ENCODE results near the gene ZNF267.
"Not testable (repeated sequence)": the region's sequence is repeated elsewhere in the genome, so short reads cannot be mapped to it uniquely, and the experiment has no call there.

Gene ZNF267

DNA sequence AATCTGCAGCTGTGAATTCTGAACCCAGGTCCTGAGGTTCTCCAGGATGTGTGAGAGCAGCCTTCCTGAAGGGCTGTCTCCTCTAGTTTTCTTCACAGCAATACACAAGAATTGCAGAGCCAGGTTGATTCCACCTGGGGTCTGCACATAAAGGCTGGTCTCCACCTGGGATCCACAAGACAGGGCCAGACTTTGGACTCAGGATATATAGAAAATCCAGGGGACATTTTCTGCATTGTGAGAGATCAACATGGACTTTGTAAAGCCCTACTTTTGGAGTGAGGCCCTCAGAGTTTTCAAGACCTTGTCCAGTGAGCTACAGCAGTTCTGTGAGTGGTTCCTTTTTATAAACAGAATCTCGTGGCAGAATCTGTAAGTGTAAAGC lies 6.3 kb downstream of the ZNF267 start:
- H3K9me3 ChIP-seq (ENCODE audit: insufficient read depth, low read depth, low read length) = no peaks in the 10 kb centered on the region
- 86% methylated on average over 1 of the region's 1 CpG for WGBS
- H3K4me1 ChIP-seq (ENCODE audit: insufficient read depth, low read length) = peaks cover 36% of the 10 kb centered on the region; the same call in 1 of the 2 replicates
- H3K27ac ChIP-seq (ENCODE audit: low read depth, low read length) = peak overlapping the region; percentile 38; the same call in 1 of the 2 replicates
- no peaks in the 10 kb centered on the region for H3K27me3 ChIP-seq (ENCODE audit: insufficient read depth, low read length)
- peaks cover 31% of the 10 kb centered on the region for H3K36me3 ChIP-seq (ENCODE audit: insufficient read depth, low read length)
- no peak overlapping the region for H3K4me3 ChIP-seq (ENCODE audit: low read length)
- peak overlapping the region; percentile 2; the same call in 1 of the 2 replicates for H3K9ac ChIP-seq (ENCODE audit: low read depth, low read length)

DNA sequence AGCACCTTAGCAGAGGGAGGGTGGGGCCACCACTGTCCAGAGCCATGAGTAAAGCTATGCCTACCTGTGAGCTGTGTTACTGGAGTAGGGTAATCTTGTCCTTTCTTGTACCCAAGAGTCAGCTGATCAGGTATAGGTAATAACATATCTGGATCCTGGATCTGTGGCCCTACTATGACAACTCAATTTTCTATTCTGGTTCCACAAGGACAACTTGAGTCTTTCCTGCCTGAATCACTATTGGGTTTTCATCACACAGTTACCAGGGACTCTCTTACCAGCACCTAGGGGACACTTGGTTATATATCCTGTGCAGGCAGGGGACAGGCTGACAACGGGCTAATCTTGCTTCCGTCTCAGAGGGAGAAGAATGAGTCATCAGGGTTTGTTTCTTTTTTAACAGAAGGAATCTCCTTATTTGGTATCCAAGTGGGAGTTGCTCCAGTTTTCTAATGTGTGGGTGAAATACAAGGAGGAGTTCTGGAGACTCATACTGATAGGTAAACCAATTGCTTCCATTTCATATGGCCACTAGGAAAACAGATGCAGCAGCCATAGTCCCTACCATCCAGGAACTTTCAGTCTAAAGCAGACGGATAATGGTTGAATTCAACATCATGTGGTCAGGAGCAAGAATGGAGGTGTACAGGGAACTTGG lies 6.8 kb downstream of the ZNF267 start:
- Histone ChIP-seq H3K9me3 (ENCODE audit: insufficient read depth, low read depth, low read length) (no peaks in the 10 kb centered on the region), H3K4me3 (ENCODE audit: low read length) (no peak overlapping the region), H3K27me3 (ENCODE audit: insufficient read depth, low read length) (no peaks in the 10 kb centered on the region), H3K4me1 (ENCODE audit: insufficient read depth, low read length) (peaks cover 32% of the 10 kb centered on the region; the same call in 1 of the 2 replicates), H3K9ac (ENCODE audit: low read depth, low read length) (peak overlapping the region; percentile 2; the same call in 1 of the 2 replicates), H3K27ac (ENCODE audit: low read depth, low read length) (peak overlapping the region; percentile 38; the same call in 1 of the 2 replicates), H3K36me3 (ENCODE audit: insufficient read depth, low read length) (peaks cover 36% of the 10 kb centered on the region)
- WGBS = 71% methylated on average over 3 of the region's 3 CpGs

DNA sequence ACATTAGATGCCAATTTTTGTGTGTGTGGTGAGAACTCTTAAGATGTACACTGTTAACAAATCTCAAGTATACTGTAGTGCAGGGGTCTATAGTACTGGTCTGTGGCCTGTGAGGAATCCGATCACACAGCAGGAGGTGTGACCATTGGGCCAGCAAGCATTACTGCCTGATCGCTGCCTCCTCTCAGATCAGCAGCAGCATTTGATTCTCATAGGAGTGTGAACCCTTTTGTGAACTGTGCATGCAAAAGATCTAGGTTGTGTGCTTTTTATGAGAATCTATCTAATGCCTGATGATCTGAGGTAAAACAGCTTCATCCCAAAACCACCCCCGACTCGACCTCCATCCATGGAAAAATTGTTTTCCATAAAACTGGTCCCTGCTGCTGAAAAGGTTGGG lies 12.6 kb downstream of the ZNF267 start:
- Histone ChIP-seq H3K4me3 (ENCODE audit: low read length) (no peak overlapping the region), H3K27me3 (ENCODE audit: insufficient read depth, low read length) (no peaks in the 10 kb centered on the region), H3K9me3 (ENCODE audit: insufficient read depth, low read depth, low read length) (peaks cover 22% of the 10 kb centered on the region; the same call in 1 of the 2 replicates), H3K9ac (ENCODE audit: low read depth, low read length) (no peak overlapping the region), H3K27ac (ENCODE audit: low read depth, low read length) (no peak overlapping the region), H3K36me3 (ENCODE audit: insufficient read depth, low read length) (peaks cover 85% of the 10 kb centered on the region), H3K4me1 (ENCODE audit: insufficient read depth, low read length) (no peaks in the 10 kb centered on the region)
- 98% methylated on average over 4 of the region's 4 CpGs for WGBS

DNA sequence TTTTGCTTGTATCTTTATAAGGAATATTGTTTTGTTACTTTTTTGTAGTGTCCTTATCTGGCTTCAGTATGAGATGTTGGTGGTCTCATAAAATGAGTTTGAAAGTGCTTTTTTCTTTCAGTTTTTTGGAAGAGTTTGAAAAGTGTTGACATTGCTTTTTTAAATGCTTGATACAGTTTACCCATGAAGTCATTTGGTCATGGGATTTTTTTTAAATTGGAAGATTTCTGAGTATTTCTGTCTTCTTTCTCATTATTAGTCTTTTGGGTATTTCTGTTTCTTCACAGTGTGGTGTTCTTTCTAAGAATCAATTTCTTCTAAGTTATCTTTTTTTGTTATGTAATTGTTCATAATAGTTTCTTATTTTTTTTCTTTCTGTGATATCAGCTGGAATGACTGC lies 15.1 kb downstream of the ZNF267 start:
- Histone ChIP-seq H3K9me3 (ENCODE audit: insufficient read depth, low read depth, low read length) (peaks cover 24% of the 10 kb centered on the region; the same call in 1 of the 2 replicates), H3K4me3 (ENCODE audit: low read length) (no peak overlapping the region), H3K9ac (ENCODE audit: low read depth, low read length) (no peak overlapping the region), H3K27me3 (ENCODE audit: insufficient read depth, low read length) (no peaks in the 10 kb centered on the region), H3K4me1 (ENCODE audit: insufficient read depth, low read length) (no peaks in the 10 kb centered on the region), H3K27ac (ENCODE audit: low read depth, low read length) (no peak overlapping the region), H3K36me3 (ENCODE audit: insufficient read depth, low read length) (peaks cover 96% of the 10 kb centered on the region)

DNA sequence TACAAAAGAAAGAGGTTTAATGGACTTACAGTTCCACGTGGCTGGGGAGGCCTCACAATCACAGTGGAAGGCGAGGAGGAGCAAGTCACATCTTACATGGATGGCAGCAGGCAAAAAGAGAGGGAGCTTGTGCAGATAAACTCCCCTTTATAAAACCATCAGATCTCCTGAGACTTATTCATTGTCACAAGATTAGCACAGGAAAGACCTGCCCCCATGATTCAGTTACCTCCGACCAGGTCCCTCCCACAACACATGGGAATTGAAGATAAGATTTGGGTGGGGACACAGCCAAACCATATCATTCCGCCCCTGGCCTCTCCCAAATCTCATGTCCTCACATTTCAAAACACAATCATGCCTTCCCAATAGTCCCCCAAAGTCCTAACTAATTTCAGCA lies 18.5 kb downstream of the ZNF267 start:
- not testable (repeated sequence) for H3K27ac ChIP-seq (ENCODE audit: low read depth, low read length); H3K27me3 ChIP-seq (ENCODE audit: insufficient read depth, low read length); H3K9ac ChIP-seq (ENCODE audit: low read depth, low read length); H3K4me3 ChIP-seq (ENCODE audit: low read length); H3K4me1 ChIP-seq (ENCODE audit: insufficient read depth, low read length)
- 93% methylated on average over 4 of the region's 4 CpGs for WGBS
- peaks cover 96% of the 10 kb centered on the region for H3K36me3 ChIP-seq (ENCODE audit: insufficient read depth, low read length)
- H3K9me3 ChIP-seq (ENCODE audit: insufficient read depth, low read depth, low read length) = peaks cover 49% of the 10 kb centered on the region

DNA sequence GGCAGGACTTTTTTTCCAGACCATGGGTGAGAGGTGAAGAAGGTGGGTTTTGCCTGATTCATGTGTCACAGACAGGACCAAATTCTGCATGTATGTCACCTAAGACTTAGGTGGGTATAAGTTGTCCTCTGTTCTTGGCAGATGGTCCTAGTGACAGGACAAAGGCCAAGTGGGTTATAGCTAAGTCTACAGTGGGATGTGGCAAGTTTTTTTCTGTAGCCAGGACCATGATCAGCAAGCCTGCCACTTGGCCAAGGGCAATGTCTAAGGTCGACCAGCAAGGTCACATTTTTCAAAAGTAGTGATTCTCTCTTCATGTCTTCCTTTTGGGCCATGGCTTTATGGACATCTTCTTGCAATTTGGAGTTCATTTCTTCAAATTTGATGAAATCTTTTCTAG lies 20.2 kb downstream of the ZNF267 start:
- H3K36me3 ChIP-seq (ENCODE audit: insufficient read depth, low read length) = peaks cover 97% of the 10 kb centered on the region
- WGBS = 83% methylated on average over 1 of the region's 1 CpG

DNA sequence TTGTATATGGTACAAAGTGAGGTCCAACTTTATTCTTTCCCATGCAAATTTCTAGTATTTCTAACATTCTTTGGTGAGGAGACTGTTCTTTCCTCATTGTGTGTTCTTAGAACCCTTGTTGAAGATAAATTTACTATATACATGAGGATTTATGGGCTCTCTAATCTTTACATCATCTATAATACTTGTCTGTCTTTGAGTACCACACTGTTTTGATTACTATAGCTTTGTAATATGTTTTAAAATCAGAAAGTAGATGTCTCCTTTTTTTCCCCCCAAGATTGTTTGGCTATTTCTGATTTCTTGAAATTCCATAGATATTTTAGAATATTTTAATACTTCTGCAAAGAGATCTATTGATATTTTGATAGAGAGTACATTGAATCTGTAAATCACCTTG lies 23.7 kb downstream of the ZNF267 start:
- no peak overlapping the region for H3K9ac ChIP-seq (ENCODE audit: low read depth, low read length)
- no peaks in the 10 kb centered on the region for H3K4me1 ChIP-seq (ENCODE audit: insufficient read depth, low read length)
- no peak overlapping the region for H3K27ac ChIP-seq (ENCODE audit: low read depth, low read length)
- no peaks in the 10 kb centered on the region for H3K27me3 ChIP-seq (ENCODE audit: insufficient read depth, low read length)
- peaks cover 72% of the 10 kb centered on the region for H3K36me3 ChIP-seq (ENCODE audit: insufficient read depth, low read length)
- peaks cover 51% of the 10 kb centered on the region for H3K9me3 ChIP-seq (ENCODE audit: insufficient read depth, low read depth, low read length)
- no peak overlapping the region for H3K4me3 ChIP-seq (ENCODE audit: low read length)

More for the DNA sequence above, 20.2 kb downstream of the ZNF267 start:
- H3K27me3 ChIP-seq (ENCODE audit: insufficient read depth, low read length) = no peaks in the 10 kb centered on the region
- H3K4me3 ChIP-seq (ENCODE audit: low read length) = no peak overlapping the region
- no peaks in the 10 kb centered on the region for H3K4me1 ChIP-seq (ENCODE audit: insufficient read depth, low read length)
- H3K27ac ChIP-seq (ENCODE audit: low read depth, low read length) = no peak overlapping the region
- H3K9ac ChIP-seq (ENCODE audit: low read depth, low read length) = no peak overlapping the region
- H3K9me3 ChIP-seq (ENCODE audit: insufficient read depth, low read depth, low read length) = peaks cover 63% of the 10 kb centered on the region

DNA sequence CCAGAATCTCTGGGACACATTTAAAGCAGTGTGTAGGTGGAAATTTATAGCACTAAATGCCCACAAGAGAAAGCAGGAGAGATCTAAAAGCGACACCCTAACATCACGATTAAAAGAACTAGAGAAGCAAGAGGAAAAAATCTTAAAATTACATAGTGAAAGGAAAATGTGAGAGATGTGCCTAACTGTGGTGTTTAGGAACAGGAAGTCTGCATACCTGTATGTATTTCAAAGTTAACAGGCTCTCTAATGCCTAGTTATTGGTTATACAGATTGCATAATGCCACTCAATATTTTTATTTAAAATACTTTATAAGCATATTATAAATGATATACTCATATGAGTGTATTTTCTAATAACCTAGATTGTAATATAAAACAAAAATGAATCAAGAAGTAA lies 25.9 kb downstream of the ZNF267 start:
- H3K9ac ChIP-seq (ENCODE audit: low read depth, low read length) = no peak overlapping the region
- H3K27ac ChIP-seq (ENCODE audit: low read depth, low read length) = no peak overlapping the region
- no peaks in the 10 kb centered on the region for H3K27me3 ChIP-seq (ENCODE audit: insufficient read depth, low read length)
- H3K9me3 ChIP-seq (ENCODE audit: insufficient read depth, low read depth, low read length) = peaks cover 50% of the 10 kb centered on the region
- peaks cover 53% of the 10 kb centered on the region for H3K36me3 ChIP-seq (ENCODE audit: insufficient read depth, low read length)
- WGBS = 100% methylated on average over 2 of the region's 2 CpGs
- no peaks in the 10 kb centered on the region for H3K4me1 ChIP-seq (ENCODE audit: insufficient read depth, low read length)
- H3K4me3 ChIP-seq (ENCODE audit: low read length) = no peak overlapping the region

DNA sequence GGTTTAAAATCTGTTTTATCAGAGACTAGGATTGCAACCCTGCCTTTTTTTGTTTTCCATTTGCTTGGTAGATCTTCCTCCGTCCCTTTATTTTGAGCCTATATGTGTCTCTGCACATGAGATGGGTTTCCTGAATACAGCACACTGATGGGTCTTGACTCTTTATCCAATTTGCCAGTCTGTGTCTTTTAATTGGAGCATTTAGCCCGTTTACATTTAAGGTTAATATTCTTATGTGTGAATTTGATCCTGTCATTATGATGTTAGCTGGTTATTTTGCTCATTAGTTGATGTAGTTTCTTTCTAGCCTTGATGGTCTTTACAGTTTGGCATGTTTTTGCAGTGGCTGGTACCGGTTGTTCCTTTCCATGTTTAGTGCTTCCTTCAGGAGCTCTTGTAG lies 31.0 kb downstream of the ZNF267 start:
- Histone ChIP-seq H3K36me3 (ENCODE audit: insufficient read depth, low read length) (peaks cover 20% of the 10 kb centered on the region; the same call in 1 of the 2 replicates), H3K9me3 (ENCODE audit: insufficient read depth, low read depth, low read length) (peaks cover 47% of the 10 kb centered on the region)
- H3K4me3 ChIP-seq (ENCODE audit: low read length); H3K9ac ChIP-seq (ENCODE audit: low read depth, low read length); H3K27me3 ChIP-seq (ENCODE audit: insufficient read depth, low read length); H3K4me1 ChIP-seq (ENCODE audit: insufficient read depth, low read length); H3K27ac ChIP-seq (ENCODE audit: low read depth, low read length): not testable (repeated sequence)
- WGBS = 90% methylated on average over 2 of the region's 3 CpGs

DNA sequence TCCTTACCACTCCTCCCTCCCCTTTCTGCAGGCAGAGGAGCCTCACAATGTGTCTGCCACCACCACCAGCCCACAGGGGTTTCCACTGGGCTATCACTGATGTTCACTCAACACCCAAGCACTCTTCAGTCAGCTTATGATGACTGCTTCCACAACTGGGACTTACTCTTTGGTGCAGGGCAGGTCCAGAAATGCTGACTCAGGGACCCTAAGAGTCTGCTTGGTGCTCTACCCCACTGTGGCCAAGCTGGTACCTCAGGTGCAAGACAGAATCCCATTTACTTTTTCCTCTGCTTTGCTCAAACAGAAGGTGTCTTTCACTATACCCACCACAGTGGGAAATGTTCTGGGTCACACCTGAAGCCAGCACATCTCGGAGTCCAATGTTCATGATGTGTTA lies 40.1 kb downstream of the ZNF267 start:
- Histone ChIP-seq H3K27me3 (ENCODE audit: insufficient read depth, low read length) (no peaks in the 10 kb centered on the region), H3K9me3 (ENCODE audit: insufficient read depth, low read depth, low read length) (peaks cover 99% of the 10 kb centered on the region), H3K4me1 (ENCODE audit: insufficient read depth, low read length) (no peaks in the 10 kb centered on the region), H3K36me3 (ENCODE audit: insufficient read depth, low read length) (peaks cover 69% of the 10 kb centered on the region), H3K4me3 (ENCODE audit: low read length) (no peak overlapping the region), H3K9ac (ENCODE audit: low read depth, low read length) (no peak overlapping the region), H3K27ac (ENCODE audit: low read depth, low read length) (no peak overlapping the region)
- WGBS = 97% methylated on average over 1 of the region's 1 CpG

DNA sequence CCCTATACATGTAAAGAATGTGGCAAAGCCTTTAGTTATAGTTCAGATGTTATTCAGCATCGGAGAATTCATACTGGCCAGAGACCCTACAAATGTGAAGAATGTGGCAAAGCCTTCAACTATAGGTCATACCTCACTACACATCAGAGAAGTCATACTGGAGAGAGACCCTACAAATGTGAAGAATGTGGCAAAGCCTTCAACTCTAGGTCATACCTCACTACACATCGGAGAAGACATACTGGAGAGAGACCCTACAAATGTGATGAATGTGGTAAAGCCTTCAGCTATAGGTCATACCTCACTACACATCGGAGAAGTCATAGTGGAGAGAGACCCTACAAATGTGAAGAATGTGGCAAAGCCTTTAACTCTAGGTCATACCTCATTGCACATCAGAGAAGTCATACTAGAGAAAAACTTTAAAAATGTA lies 42.5 kb downstream of the ZNF267 start:
- H3K27me3 ChIP-seq (ENCODE audit: insufficient read depth, low read length) = no peaks in the 10 kb centered on the region
- H3K9ac ChIP-seq (ENCODE audit: low read depth, low read length) = no peak overlapping the region
- no peaks in the 10 kb centered on the region for H3K4me1 ChIP-seq (ENCODE audit: insufficient read depth, low read length)
- H3K9me3 ChIP-seq (ENCODE audit: insufficient read depth, low read depth, low read length) = peaks cover 94% of the 10 kb centered on the region
- peaks cover 69% of the 10 kb centered on the region for H3K36me3 ChIP-seq (ENCODE audit: insufficient read depth, low read length)
- H3K4me3 ChIP-seq (ENCODE audit: low read length) = peak overlapping the region; percentile 14; the same call in 1 of the 2 replicates
- 100% methylated on average over 1 of the region's 3 CpGs for WGBS
- H3K27ac ChIP-seq (ENCODE audit: low read depth, low read length) = no peak overlapping the region

DNA sequence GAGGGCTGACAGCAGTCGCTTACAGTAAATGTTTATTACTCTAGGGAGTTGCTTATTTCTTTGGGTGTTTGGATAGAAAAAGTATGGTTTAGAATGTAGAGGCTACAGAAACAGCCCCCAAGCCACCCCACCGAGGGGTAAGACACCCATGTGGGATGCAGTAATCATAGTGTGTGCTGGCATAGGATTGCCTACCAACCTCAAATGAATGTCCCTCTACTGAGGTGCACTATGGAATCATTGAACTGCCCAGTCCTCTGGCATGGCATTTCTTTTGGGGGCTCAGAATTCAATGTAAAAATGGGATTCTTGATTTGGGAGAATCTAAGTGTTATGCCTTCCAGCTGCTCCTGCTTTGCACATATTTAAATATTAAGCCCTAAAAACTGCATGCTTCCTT lies 46.8 kb downstream of the ZNF267 start:
- Histone ChIP-seq H3K36me3 (ENCODE audit: insufficient read depth, low read length) (peaks cover 30% of the 10 kb centered on the region), H3K9me3 (ENCODE audit: insufficient read depth, low read depth, low read length) (peaks cover 88% of the 10 kb centered on the region), H3K9ac (ENCODE audit: low read depth, low read length) (no peak overlapping the region), H3K27me3 (ENCODE audit: insufficient read depth, low read length) (no peaks in the 10 kb centered on the region), H3K27ac (ENCODE audit: low read depth, low read length) (no peak overlapping the region), H3K4me1 (ENCODE audit: insufficient read depth, low read length) (no peaks in the 10 kb centered on the region), H3K4me3 (ENCODE audit: low read length) (no peak overlapping the region)
- WGBS = 95% methylated on average over 2 of the region's 2 CpGs

Data from HUES64 (cell line).